Endothelial cell of umbilical vein (primary cell): Measurements from ENCODE around the gene KLF16. TPM values are rescaled to one million over a fixed set of nuclear protein-coding genes. Genes with fewer than 3 reads are reported as not detected.

ENCODE experiments used
- BruUV-seq: library from RNA; stranded (reverse); fragments of 400-500 nt; replicated peaks from 2 replicates; lab custom pipeline; 2021; lab: Mats Ljungman, UMichigan
- CTCF ChIA-PET: fragments of 300-600, 350-600 bp; sonication (Branson Sonifier 250); formaldehyde crosslinking; loops from one replicate; lab custom pipeline; 2021; ENCODE audit warnings: antibody characterized with exemption, inconsistent platforms; lab: Charles Lee
- POLR2A ChIA-PET: fragments of 300-600, 350-600 bp; sonication (Branson Sonifier 250); formaldehyde crosslinking; loops from one replicate; lab custom pipeline; 2021; ENCODE audit warnings: antibody characterized with exemption, inconsistent platforms; lab: Charles Lee
- DNase-seq: peaks from one replicate; pipeline ENCODE4 v3.0.0-alpha.2; 2011; ENCODE audit warnings: low read depth, low spot score
- FAIRE-seq: peaks from 2 replicates; lab custom pipeline; 2011; peaks lifted over from hg19 to GRCh38; lab: Jason Lieb, UNC
- H2AFZ ChIP-seq: 2 replicates; pipeline ENCODE4 v1.6.0; 2012; ENCODE audit warnings: low read depth, low read length, control low read depth, inconsistent platforms
- H3K27ac ChIP-seq: 2 replicates; pipeline ENCODE4 v1.5.1; 2011; ENCODE audit warnings: low read depth, mild to moderate bottlenecking, control low read depth, low read length, moderate library complexity; ENCODE audit not compliant: insufficient read depth
- H3K27me3 ChIP-seq, 2 experiments: 2 replicates each; pipeline versions ENCODE4 v1.6.0 to v1.6.1; 2011; ENCODE audit warnings: low read length in 2 of 2, mixed read lengths in 1 of 2; ENCODE audit not compliant: control insufficient read depth in 2 of 2, insufficient read depth in 2 of 2
- H3K36me3 ChIP-seq, 2 experiments: 2 replicates in 1 of 2; 3 replicates in 1 of 2; pipeline ENCODE4 v1.5.1; 2011; ENCODE audit warnings: low read length in 2 of 2, mild to moderate bottlenecking in 1 of 2, moderate library complexity in 1 of 2; ENCODE audit not compliant: control insufficient read depth in 2 of 2, insufficient read depth in 2 of 2; ENCODE audit errors: extremely low read depth in 1 of 2
- H3K4me1 ChIP-seq: 3 replicates; pipeline ENCODE4 v1.5.1; 2011; ENCODE audit warnings: mild to moderate bottlenecking, low read length; ENCODE audit not compliant: control insufficient read depth, insufficient read depth; ENCODE audit errors: extremely low read depth
- H3K4me2 ChIP-seq: 2 replicates; pipeline ENCODE4 v1.6.1; 2011; ENCODE audit warnings: low read length, control low read depth, mixed read lengths; ENCODE audit not compliant: insufficient read depth
- H3K4me3 ChIP-seq, 3 experiments: fragments of 200-600 bp in 1 of 3; sonication (generic), shearing (Covaris generic) in 1 of 3; replicated peaks in 1 of 3; 2 replicates each; pipeline ENCODE4 v1.5.1; 2011 to 2016; ENCODE audit warnings: control low read depth in 3 of 3, low read length in 3 of 3, mild to moderate bottlenecking in 2 of 3, inconsistent platforms in 1 of 3, low read depth in 1 of 3, moderate library complexity in 1 of 3; ENCODE audit not compliant: insufficient read depth in 1 of 3
- H3K79me2 ChIP-seq: 2 replicates; pipeline ENCODE4 v1.6.0; 2012; ENCODE audit warnings: low read length, inconsistent platforms; ENCODE audit not compliant: control insufficient read depth, insufficient read depth
- H3K9ac ChIP-seq: replicated peaks from 2 replicates; pipeline ENCODE3; 2011; ENCODE audit warnings: low read length, control low read depth; ENCODE audit not compliant: insufficient read depth; ENCODE audit errors: extremely low read depth
- H3K9me1 ChIP-seq: replicated peaks from 3 replicates; pipeline ENCODE4 v1.6.0; 2011; ENCODE audit warnings: mild to moderate bottlenecking, low read length; ENCODE audit not compliant: control insufficient read depth, insufficient read depth; ENCODE audit errors: extremely low read depth
- H3K9me3 ChIP-seq: replicated peaks from 2 replicates; pipeline ENCODE4 v1.5.1; 2012; ENCODE audit warnings: low read length, inconsistent platforms; ENCODE audit not compliant: control insufficient read depth, insufficient read depth
- H4K20me1 ChIP-seq: replicated peaks from 2 replicates; pipeline ENCODE3; 2011; ENCODE audit warnings: mild to moderate bottlenecking, low read length; ENCODE audit not compliant: control insufficient read depth, insufficient read depth; ENCODE audit errors: extremely low read depth
- CTCF ChIP-seq, 2 donors: IDR thresholded peaks; 1 replicate in 1 of 2; 2 replicates in 1 of 2; pipeline ENCODE4 v1.5.1; 2011; ENCODE audit warnings: low read length in 2 of 2, mild to moderate bottlenecking in 2 of 2, moderate library complexity in 2 of 2, control low read depth in 1 of 2, inconsistent platforms in 1 of 2, low read depth in 1 of 2; ENCODE audit not compliant: insufficient read depth in 1 of 2; ENCODE audit errors: extremely low read depth in 1 of 2
- EZH2 ChIP-seq: IDR thresholded peaks from 2 replicates; pipeline ENCODE4 v1.6.1; 2012; ENCODE audit warnings: borderline replicate concordance, low read depth, mild to moderate bottlenecking, moderate library complexity, low read length, inconsistent platforms; ENCODE audit not compliant: severe bottlenecking
- FOS ChIP-seq: IDR thresholded peaks from 2 replicates; pipeline ENCODE4 v1.6.1; 2011; ENCODE audit warnings: mild to moderate bottlenecking, low read length, moderate library complexity, borderline replicate concordance; ENCODE audit not compliant: insufficient read depth
- GATA2 ChIP-seq: IDR thresholded peaks from 2 replicates; pipeline ENCODE4 v1.7.0; 2011; ENCODE audit warnings: low read depth, mild to moderate bottlenecking, moderate library complexity, mixed read lengths, low read length; ENCODE audit not compliant: insufficient read length, insufficient read depth
- JUN ChIP-seq: IDR thresholded peaks from 2 replicates; pipeline ENCODE4 v1.6.1; 2011; ENCODE audit warnings: borderline replicate concordance, low read depth; ENCODE audit not compliant: insufficient read length, insufficient read depth
- MAX ChIP-seq: IDR thresholded peaks from 2 replicates; pipeline ENCODE4 v1.6.1; 2011; ENCODE audit not compliant: insufficient read depth, insufficient read length
- MYC ChIP-seq: IDR thresholded peaks from one replicate; pipeline ENCODE4 v1.6.1; 2011; ENCODE audit warnings: mild to moderate bottlenecking, low read depth, low read length
- POLR2A ChIP-seq: IDR thresholded peaks from 2 replicates; pipeline ENCODE4 v1.6.1; 2012; ENCODE audit warnings: low read depth, mild to moderate bottlenecking, control low read depth, low read length
- POLR2AphosphoS5 ChIP-seq: IDR thresholded peaks from 2 replicates; pipeline ENCODE4 v1.6.1; 2012; ENCODE audit warnings: low read depth, mild to moderate bottlenecking, control low read depth, low read length, moderate library complexity; ENCODE audit not compliant: insufficient read depth
- dilution Hi-C: fragments of 300-500 bp; cut with MboI; formaldehyde crosslinking; loops from one replicate; pipeline ENCODE4 v1.15.0; 2019; ENCODE audit warnings: low sequenced_read_pairs; ENCODE audit not compliant: extremely low pct_ligation_motif_present
- intact Hi-C: fragments of 100-400 bp; cut with micrococcal nuclease; formaldehyde crosslinking; loops from one replicate; pipeline ENCODE4 v1.10.0; 2022
- polyA plus RNA-seq, 4 experiments: library from polyadenylated mRNA; depleted of rRNA in 3 of 4; stranded (reverse) in 3 of 4; unstranded in 1 of 4; fragments of >200 nt; gene quantifications; 2 replicates each; pipeline versions ENCODE4 v1.2.1 to v1.2.3, GENCODE V29; 2011 to 2012; ENCODE audit warnings: missing spikeins in 1 of 4
- total RNA-seq: library from RNA; stranded (reverse); gene quantifications from 2 replicates; pipeline ENCODE4 v1.2.3, GENCODE V29; 2021

Gene KLF16
- total and polyA plus RNA-seq, 2 donors (not counting 3 experiments of a cell fraction or from before 2014, with no cell fraction given) = 11.6 to 36.6 TPM

DNA sequence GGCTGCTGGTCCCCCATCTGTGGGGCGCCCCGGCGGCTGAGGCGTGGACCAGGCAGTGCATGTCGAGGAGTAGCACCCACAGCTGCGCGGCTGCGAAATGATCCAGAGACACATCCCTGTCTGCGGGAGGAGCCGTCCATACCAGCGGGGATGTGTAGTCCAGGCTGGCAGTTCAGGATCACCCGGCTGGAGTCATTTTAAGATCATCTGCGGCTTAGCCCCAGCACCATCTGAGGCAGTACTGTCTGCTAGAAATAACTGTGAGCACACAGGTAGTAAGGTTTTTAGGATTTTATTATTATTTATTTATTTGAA is 44.9 kb upstream of the KLF16 start:
- Histone ChIP-seq H4K20me1 (no peaks in the 10 kb centered on the region), H3K9ac (no peak overlapping the region), H3K27ac (no peak overlapping the region), H2AFZ (no peak overlapping the region), H3K4me1 (no peaks in the 10 kb centered on the region), H3K79me2 (peaks cover 56% of the 10 kb centered on the region), H3K9me1 (no peaks in the 10 kb centered on the region), H3K27me3 (no peaks in the 10 kb centered on the region), H3K9me3 (no peaks in the 10 kb centered on the region), H3K4me2 (no peak overlapping the region), H3K4me3 (no peak overlapping the region), H3K36me3 (peaks cover 0 to 6% of the 10 kb centered on the region in 2 experiments)
- TF ChIP-seq MAX = no peak
- TF ChIP-seq CTCF (IDR thresholded peaks at IDR 0.05; ENCODE audit: extremely low read depth in 1 of 2, insufficient read depth in 1 of 2, low read depth in 1 of 2, low read length in 2 of 2) = no peak
- TF ChIP-seq FOS = no peak
- no peak for TF ChIP-seq EZH2
- no peak for TF ChIP-seq GATA2
- TF ChIP-seq POLR2AphosphoS5 = no peak
- no peak for TF ChIP-seq MYC
- no peak for TF ChIP-seq JUN
- no peak for TF ChIP-seq POLR2A
- POLR2A ChIA-PET = no interaction called here
- no TSS peak for BruUV-seq
- dilution Hi-C loops (no loop called here), intact Hi-C loops (no loop called here)
- DNase-seq = no peak
- no peak for FAIRE-seq
- CTCF ChIA-PET = no interaction called here
